NB4 (cell line): ENCODE measurements around the gene PDE3A.

ENCODE experiments used
- DNase-seq: peaks from one replicate; pipeline ENCODE4 v3.0.0; 2010; ENCODE audit warnings: low read depth
- H3K4me3 ChIP-seq: one replicate; pipeline ENCODE4 v1.5.1; 2011; ENCODE audit warnings: mild to moderate bottlenecking, low read depth, low read length, moderate library complexity
- MYC ChIP-seq: IDR thresholded peaks from 2 replicates; pipeline ENCODE4 v1.6.1; 2011; ENCODE audit warnings: low read depth, low read length
- POLR2A ChIP-seq: IDR thresholded peaks from 2 replicates; pipeline ENCODE4 v1.6.1; 2011; ENCODE audit warnings: mild to moderate bottlenecking; ENCODE audit not compliant: insufficient read length; ENCODE audit errors: extremely low read depth
- TF ChIP-seq, protein P1 (sequence below): IDR thresholded peaks from one replicate; pipeline ENCODE4 v1.5.1; 2012; ENCODE audit warnings: low read depth, low read length
- TF ChIP-seq, protein P2 (sequence below): IDR thresholded peaks from 2 replicates; pipeline ENCODE4 v1.6.1; 2011; ENCODE audit warnings: low read depth, low read length

Gene PDE3A

DNA sequence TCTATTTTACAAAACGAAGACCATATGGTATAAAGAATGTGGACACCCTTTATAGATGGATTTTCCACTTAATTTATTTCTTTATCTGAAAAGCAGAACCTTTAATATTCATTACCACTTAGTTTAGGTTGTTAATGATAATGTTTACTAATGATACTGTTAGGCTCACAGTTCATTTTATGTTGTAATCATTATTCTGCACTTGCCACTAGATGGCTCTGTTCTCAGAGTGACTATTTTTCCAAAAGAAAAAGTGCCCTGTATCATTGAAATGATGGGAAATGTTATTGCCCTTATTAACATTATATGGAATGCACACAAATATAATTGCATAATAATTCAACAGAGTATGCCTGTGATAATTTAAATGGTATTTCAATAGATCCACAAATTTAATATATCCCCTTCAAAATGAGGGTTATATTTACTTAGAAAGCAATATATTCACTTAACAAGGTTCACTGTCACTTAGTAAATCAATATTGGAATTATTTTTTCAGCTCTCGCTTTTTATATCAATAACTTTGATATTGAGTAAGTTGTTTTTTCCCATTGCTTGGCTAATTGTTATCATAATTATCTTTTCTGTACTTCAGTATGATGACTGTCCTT lies 95.7 kb downstream of the PDE3A start:
- no peak overlapping the region for H3K4me3 ChIP-seq
- DNase-seq, result peak; percentile 49
- TF ChIP-seq MYC, result no peak
- TF ChIP-seq, protein P1, sequence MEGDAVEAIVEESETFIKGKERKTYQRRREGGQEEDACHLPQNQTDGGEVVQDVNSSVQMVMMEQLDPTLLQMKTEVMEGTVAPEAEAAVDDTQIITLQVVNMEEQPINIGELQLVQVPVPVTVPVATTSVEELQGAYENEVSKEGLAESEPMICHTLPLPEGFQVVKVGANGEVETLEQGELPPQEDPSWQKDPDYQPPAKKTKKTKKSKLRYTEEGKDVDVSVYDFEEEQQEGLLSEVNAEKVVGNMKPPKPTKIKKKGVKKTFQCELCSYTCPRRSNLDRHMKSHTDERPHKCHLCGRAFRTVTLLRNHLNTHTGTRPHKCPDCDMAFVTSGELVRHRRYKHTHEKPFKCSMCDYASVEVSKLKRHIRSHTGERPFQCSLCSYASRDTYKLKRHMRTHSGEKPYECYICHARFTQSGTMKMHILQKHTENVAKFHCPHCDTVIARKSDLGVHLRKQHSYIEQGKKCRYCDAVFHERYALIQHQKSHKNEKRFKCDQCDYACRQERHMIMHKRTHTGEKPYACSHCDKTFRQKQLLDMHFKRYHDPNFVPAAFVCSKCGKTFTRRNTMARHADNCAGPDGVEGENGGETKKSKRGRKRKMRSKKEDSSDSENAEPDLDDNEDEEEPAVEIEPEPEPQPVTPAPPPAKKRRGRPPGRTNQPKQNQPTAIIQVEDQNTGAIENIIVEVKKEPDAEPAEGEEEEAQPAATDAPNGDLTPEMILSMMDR, result peak; percentile 81

DNA sequence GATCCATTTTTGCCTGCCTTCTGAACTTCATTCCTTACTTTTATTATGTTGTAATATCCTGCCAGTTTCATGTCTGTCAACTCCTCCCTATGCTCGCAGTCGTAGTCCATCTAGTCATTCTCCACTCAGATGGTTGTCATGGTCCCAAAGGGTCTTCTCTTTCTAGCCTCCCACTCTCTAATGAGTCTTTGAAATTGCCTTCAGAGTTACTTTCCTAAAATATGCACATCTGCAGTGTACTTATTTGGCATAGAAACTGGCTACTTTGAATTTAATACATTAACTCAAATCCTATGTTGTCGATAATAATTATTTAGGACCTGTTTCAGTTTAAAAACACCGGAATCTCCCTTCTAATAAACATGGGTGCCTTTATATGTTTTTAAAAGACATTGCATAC lies 101.0 kb downstream of the PDE3A start:
- no peak for DNase-seq
- TF ChIP-seq POLR2A (no peak), MYC (no peak)
- TF ChIP-seq, protein P2, sequence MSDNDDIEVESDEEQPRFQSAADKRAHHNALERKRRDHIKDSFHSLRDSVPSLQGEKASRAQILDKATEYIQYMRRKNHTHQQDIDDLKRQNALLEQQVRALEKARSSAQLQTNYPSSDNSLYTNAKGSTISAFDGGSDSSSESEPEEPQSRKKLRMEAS, result no peak
- TF ChIP-seq, protein P1, result no peak
- no peak overlapping the region for H3K4me3 ChIP-seq

DNA sequence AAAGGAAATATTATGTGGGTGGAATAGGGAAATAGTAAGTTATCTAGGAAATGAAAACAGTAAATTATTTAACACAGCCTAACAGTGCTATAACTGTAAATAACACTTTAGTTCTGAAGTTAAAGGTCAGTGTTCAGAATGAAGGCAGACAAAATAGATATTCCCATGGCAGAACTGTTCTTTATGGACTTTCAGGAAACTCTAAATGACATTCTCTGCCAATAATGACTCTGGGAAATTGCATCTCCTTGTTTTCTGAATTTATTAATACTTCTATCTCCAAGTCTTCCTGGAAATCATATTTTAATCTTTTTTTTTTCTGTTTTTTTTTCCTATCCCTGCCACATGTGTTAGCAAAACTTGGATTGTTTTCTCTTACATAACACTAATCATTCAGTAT lies 101.4 kb downstream of the PDE3A start:
- no peak for DNase-seq
- no peak overlapping the region for H3K4me3 ChIP-seq
- TF ChIP-seq MYC (no peak), POLR2A (no peak)
- TF ChIP-seq, protein P2, result no peak
- TF ChIP-seq, protein P1, result no peak

DNA sequence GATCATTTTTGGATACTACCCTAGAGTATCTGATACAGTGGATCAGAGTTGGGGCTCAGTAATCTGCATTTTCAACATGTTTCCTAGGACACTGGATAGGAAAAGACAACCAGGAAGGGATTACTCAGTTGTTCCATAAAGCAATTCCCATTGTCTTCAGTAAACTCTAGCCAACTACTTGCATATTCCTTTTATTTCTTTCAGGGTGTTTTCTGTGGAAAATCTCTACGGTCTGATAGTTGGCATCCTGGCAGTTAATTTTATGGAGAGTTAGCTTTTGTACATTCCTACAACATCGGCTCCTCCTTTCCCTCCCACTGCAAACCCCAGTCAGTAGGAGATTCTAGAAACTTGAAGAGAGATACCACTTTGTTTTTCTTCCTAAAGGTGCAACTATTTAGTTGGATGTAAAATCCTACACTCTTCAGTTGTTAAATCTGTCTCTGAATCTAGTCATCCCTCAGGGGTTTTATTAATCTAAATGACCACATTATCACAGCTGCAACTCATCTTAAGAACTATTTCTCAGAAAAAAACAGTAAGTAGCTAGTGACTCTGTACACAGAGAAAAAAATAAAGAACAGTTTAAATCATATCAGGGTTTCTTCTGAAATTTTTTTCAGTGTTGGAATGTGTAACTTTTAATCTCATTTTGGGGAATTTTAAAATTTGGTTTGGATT lies 103.9 kb downstream of the PDE3A start:
- TF ChIP-seq MYC (no peak), POLR2A (no peak)
- TF ChIP-seq, protein P2, result no peak
- TF ChIP-seq, protein P1, result no peak
- H3K4me3 ChIP-seq, result no peak overlapping the region
- no peak for DNase-seq

DNA sequence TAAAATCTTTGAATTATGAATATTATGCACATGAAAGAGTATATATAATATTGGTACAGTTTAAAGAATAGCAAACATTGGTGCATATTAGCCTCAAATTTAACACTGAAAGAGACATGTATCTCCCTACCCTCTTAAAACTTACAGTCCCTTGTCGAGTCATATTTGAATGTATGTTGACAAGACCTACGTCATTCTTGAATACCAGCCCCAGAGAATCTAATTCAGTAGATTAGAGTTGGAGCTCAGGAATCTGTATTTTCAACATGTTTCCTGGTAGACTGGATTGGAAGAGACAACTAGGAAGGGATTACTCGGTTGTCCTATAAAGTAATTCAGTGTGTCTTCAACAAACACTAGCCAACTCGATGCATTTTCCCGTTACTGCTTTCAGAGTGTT lies 104.8 kb downstream of the PDE3A start:
- TF ChIP-seq MYC (no peak), POLR2A (no peak)
- TF ChIP-seq, protein P1, result no peak
- TF ChIP-seq, protein P2, result no peak
- DNase-seq, result no peak
- no peak overlapping the region for H3K4me3 ChIP-seq

DNA sequence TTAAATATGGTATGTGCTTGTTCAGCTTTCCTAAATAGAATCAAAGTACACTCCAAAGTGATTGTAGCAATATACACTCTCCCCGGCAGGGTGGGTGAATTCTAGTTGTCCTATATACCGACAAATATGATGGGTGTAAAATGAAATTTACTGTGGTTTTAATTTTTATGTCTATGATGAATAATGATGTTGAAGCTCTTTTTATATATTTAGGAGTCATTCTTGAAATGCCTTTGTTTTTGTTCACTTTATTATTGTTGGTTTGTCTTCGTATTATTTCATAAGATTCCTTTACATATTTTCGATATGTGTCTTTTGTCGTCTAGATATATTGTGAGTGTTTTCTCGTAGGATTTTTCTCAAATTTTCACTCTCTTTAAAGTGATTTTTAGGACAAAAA lies 105.7 kb downstream of the PDE3A start:
- no peak for DNase-seq
- TF ChIP-seq, protein P2, result no peak
- TF ChIP-seq POLR2A, result no peak
- TF ChIP-seq, protein P1, result no peak
- no peak for TF ChIP-seq MYC
- no peak overlapping the region for H3K4me3 ChIP-seq
